ENCODE results near the gene SLC12A6. TPM values are rescaled to one million over a fixed set of nuclear protein-coding genes. Genes with fewer than 3 reads are reported as not detected.

Gene SLC12A6
- total RNA-seq, 1 experiment from 2014 or later = 15.1 TPM

DNA sequence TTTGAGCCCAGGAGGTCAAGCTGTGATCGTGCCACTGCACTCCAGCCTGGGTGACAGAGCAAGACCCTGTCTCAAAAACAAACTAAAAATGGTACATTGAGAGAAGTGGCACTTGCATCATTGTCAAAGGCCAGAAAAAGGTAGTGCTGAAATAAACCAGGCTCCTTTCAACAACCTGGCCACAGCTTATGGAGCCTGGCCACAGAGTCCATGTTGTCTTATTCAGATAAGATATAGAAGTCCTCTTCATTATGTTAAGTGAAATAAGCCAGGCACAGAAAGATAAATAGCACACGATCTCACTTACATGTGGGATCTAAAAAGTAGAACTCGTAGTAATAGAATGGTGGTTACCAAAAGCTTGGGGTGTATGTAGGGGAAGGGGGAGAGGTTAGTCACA, 78.0 kb downstream of the SLC12A6 start:
- POLR2A ChIA-PET = no interaction called here
- TF ChIP-seq ZNF274 (IDR thresholded peaks at IDR 0.05; ENCODE audit: low read depth, low read length) (no peak), CBX3 (IDR thresholded peaks at IDR 0.05; ENCODE audit: low read depth) (no peak), POLR2AphosphoS5 (IDR thresholded peaks at IDR 0.05; ENCODE audit: low read depth, low read length) (no peak), ELF1 (IDR thresholded peaks at IDR 0.05; ENCODE audit: borderline replicate concordance, low read depth) (no peak), SP1 (IDR thresholded peaks at IDR 0.05; ENCODE audit: low read depth) (no peak), EGR1 (IDR thresholded peaks at IDR 0.05; ENCODE audit: low read depth) (no peak), YY1 (IDR thresholded peaks at IDR 0.05; ENCODE audit: extremely low read depth, insufficient replicate concordance, low read depth, low read length) (no peak), ZFX (IDR thresholded peaks at IDR 0.05) (no peak), TCF7L2 (IDR thresholded peaks at IDR 0.05; ENCODE audit: borderline replicate concordance, extremely low read depth, insufficient read depth, insufficient read length) (no peak), POLR2A (IDR thresholded peaks at IDR 0.05; ENCODE audit: borderline replicate concordance, extremely low read depth, insufficient read depth, insufficient read length) (no peak)
- TF ChIP-seq, protein P1, sequence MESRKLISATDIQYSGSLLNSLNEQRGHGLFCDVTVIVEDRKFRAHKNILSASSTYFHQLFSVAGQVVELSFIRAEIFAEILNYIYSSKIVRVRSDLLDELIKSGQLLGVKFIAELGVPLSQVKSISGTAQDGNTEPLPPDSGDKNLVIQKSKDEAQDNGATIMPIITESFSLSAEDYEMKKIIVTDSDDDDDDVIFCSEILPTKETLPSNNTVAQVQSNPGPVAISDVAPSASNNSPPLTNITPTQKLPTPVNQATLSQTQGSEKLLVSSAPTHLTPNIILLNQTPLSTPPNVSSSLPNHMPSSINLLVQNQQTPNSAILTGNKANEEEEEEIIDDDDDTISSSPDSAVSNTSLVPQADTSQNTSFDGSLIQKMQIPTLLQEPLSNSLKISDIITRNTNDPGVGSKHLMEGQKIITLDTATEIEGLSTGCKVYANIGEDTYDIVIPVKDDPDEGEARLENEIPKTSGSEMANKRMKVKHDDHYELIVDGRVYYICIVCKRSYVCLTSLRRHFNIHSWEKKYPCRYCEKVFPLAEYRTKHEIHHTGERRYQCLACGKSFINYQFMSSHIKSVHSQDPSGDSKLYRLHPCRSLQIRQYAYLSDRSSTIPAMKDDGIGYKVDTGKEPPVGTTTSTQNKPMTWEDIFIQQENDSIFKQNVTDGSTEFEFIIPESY (IDR thresholded peaks at IDR 0.05; ENCODE audit: extremely low read depth, insufficient replicate concordance, low read length) = no peak
- TF ChIP-seq, protein P2, sequence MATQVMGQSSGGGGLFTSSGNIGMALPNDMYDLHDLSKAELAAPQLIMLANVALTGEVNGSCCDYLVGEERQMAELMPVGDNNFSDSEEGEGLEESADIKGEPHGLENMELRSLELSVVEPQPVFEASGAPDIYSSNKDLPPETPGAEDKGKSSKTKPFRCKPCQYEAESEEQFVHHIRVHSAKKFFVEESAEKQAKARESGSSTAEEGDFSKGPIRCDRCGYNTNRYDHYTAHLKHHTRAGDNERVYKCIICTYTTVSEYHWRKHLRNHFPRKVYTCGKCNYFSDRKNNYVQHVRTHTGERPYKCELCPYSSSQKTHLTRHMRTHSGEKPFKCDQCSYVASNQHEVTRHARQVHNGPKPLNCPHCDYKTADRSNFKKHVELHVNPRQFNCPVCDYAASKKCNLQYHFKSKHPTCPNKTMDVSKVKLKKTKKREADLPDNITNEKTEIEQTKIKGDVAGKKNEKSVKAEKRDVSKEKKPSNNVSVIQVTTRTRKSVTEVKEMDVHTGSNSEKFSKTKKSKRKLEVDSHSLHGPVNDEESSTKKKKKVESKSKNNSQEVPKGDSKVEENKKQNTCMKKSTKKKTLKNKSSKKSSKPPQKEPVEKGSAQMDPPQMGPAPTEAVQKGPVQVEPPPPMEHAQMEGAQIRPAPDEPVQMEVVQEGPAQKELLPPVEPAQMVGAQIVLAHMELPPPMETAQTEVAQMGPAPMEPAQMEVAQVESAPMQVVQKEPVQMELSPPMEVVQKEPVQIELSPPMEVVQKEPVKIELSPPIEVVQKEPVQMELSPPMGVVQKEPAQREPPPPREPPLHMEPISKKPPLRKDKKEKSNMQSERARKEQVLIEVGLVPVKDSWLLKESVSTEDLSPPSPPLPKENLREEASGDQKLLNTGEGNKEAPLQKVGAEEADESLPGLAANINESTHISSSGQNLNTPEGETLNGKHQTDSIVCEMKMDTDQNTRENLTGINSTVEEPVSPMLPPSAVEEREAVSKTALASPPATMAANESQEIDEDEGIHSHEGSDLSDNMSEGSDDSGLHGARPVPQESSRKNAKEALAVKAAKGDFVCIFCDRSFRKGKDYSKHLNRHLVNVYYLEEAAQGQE (IDR thresholded peaks at IDR 0.05; ENCODE audit: low read depth) = no peak
- TF ChIP-seq, protein P3, sequence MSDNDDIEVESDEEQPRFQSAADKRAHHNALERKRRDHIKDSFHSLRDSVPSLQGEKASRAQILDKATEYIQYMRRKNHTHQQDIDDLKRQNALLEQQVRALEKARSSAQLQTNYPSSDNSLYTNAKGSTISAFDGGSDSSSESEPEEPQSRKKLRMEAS (IDR thresholded peaks at IDR 0.05) = no peak

More for the DNA sequence above, 78.0 kb downstream of the SLC12A6 start:
- ATAC-seq (no peak), DNase-seq (ENCODE audit: low read depth, low spot score) (no peak)
- Histone ChIP-seq H3K9me3 (ENCODE audit: control insufficient read depth in 1 of 2, insufficient read depth in 1 of 2, low read depth in 1 of 2, low read length in 2 of 2) (no peaks in the 10 kb centered on the region), H3K79me2 (ENCODE audit: insufficient read depth, low read length) (no peaks in the 10 kb centered on the region), H3K9ac (ENCODE audit: low read length) (no peak overlapping the region), H4K20me1 (ENCODE audit: insufficient read depth) (no peaks in the 10 kb centered on the region), H2AFZ (ENCODE audit: low read depth, low read length, poor library complexity, severe bottlenecking) (no peak overlapping the region), H3K4me2 (ENCODE audit: low read length) (no peak overlapping the region), H3K4me3 (replicated peaks in 1 of 2; ENCODE audit: low read depth in 1 of 2, low read length in 2 of 2) (no peak overlapping the region), H3K9me2 (ENCODE audit: insufficient read depth) (no peaks in the 10 kb centered on the region), H3K27me3 (ENCODE audit: insufficient read depth, low read length) (no peaks in the 10 kb centered on the region), H3K36me3 (ENCODE audit: control insufficient read depth in 1 of 2, insufficient read depth in 2 of 2, low read length in 2 of 2) (no peaks in the 10 kb centered on the region), H3K27ac (ENCODE audit: low read depth, low read length) (no peak overlapping the region), H3K4me1 (ENCODE audit: control insufficient read depth in 1 of 2, insufficient read depth in 2 of 2, low read length in 2 of 2) (no peaks in the 10 kb centered on the region)
- ChIA-PET CTCF (no interaction called here), RAD21 (ENCODE audit: low non-redundant PET in 1 of 2, low total read pairs in 2 of 2, uncharacterized antibody in 2 of 2, unreplicated experiment in 2 of 2) (no interaction called here)
- no TSS peak for BruUV-seq (replicated peaks)
- intact Hi-C loops (cut with micrococcal nuclease) = no loop called here
